GM19023 (cell line): ENCODE measurements around the gene ZNF624.
"Not testable (repeated sequence)": the region's sequence is repeated elsewhere in the genome, so short reads cannot be mapped to it uniquely, and the experiment has no call there.

Experiments used
- ATAC-seq: cut with Tn5 transposase; IDR thresholded peaks from one replicate; pipeline ENCODE4 v1.9.1; 2021; ENCODE audit warnings: mild to moderate bottlenecking, moderate library complexity; ENCODE audit not compliant: unreplicated experiment

ZNF624 gene

DNA sequence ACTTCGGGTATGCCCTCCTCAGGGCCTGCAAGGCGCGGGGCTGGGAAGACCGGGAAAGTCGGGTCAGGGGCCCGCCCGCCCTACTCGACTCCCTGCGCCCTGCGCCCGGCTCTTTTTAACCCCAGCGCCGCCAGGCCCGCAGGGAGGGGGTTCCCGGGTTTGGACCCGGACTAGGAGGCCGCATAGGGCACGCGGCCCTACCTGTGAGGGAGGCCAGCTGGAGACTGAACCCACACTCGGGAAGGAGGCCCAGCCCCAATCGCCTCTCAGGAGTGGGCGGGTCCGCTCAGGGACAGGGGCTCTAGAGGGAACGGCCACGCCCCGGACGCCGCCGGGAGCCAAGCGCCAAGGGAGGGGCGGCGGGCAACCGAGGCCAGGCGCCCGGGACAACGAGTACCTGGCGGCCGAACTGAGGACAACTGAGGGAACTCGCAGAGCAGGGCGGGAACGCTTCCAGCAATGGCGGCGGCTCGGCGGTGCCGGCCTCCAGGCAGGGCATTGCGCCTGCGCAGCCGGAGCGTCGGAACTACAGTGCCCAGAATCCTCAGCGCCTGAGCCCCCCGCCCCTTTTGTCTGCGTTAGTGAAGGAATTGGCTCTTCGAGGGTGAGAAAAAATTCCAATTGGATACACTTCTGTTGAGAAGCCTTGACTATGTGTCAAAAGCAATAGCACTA is at the start of gene ZNF624:
Gene ZNF624 (minus strand): TSS at position 484 of the 675 bp plus-strand sequence.
- peak; percentile 92 for ATAC-seq

DNA sequence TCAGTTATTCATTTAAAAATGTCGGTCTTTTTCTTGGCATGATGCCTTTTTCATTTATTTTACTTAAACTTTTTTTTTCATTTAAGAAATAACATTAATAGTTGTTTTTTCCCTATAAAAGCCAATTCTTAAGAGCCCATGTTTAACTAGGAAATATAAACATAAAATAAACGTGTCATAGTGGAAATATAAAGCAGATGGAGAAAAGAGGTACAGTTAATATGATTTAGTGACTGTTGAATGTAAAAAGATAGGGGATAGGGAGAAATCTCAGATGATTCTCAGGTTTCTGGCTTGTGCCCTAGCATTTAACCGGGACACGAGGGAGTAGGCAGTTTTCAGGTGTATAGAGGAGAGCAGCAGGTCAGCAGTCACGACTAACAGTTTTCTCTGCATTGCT is 44.0 kb upstream of the ZNF624 start:
- ATAC-seq: not testable (repeated sequence)

DNA sequence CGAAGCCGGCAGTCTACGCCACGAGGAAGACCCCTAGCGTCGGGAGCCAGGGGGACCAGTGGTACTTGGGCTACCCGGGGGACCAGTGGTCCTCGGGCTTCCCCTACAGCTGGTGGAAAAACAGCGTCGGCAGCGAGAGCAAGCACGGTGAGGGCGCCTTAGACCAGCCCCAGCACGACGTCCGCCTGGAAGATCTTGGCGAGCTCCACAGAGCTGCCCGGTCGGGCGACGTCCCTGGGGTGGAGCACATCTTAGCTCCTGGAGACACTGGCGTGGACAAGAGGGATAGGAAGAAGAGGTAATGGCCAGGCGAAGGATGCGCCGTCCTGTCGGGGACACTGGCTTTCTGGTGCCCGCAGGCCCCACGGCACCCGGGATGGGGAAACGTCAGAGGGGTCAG is 36.8 kb upstream of the ZNF624 start:
- not testable (repeated sequence) for ATAC-seq

DNA sequence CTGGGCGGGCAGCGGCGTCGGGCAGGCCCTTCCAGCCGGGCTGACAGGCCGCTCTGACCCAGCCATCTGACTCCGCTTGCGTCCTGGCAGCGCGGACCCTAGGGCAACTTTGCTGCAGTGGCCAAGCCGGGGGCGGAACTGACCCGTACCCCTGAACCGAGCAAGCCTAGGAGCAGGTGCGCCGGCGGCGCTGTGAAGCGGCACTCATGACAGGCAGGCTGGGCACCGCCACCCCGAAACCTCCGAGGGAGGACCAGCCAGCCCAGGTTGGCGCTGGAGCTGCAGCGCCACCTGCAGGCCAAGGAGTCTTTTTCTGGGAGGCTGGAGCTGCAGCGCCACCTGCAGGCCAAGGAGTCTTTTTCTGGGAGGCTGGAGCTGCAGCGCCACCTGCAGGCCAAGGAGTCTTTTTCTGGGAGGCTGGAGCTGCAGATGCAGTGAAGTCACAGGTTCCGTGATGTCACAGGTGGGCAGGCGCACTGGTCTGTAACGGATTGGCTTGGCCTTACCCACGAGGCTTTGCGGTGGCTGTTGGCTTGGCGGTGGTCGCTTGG is 36.2 kb upstream of the ZNF624 start, which contains the start of gene CCDC144A:
Gene CCDC144A (plus strand): TSS at position 511 of the 551 bp plus-strand sequence. CDS start 160 bp downstream, outside the sequence.
- not testable (repeated sequence) for ATAC-seq

GRCh38 chr17:16687151-16687550 is 33.5 kb upstream of the ZNF624 start:
- not testable (repeated sequence) for ATAC-seq

GRCh38 chr17:16686019-16686418 is 32.4 kb upstream of the ZNF624 start:
- not testable (repeated sequence) for ATAC-seq

DNA sequence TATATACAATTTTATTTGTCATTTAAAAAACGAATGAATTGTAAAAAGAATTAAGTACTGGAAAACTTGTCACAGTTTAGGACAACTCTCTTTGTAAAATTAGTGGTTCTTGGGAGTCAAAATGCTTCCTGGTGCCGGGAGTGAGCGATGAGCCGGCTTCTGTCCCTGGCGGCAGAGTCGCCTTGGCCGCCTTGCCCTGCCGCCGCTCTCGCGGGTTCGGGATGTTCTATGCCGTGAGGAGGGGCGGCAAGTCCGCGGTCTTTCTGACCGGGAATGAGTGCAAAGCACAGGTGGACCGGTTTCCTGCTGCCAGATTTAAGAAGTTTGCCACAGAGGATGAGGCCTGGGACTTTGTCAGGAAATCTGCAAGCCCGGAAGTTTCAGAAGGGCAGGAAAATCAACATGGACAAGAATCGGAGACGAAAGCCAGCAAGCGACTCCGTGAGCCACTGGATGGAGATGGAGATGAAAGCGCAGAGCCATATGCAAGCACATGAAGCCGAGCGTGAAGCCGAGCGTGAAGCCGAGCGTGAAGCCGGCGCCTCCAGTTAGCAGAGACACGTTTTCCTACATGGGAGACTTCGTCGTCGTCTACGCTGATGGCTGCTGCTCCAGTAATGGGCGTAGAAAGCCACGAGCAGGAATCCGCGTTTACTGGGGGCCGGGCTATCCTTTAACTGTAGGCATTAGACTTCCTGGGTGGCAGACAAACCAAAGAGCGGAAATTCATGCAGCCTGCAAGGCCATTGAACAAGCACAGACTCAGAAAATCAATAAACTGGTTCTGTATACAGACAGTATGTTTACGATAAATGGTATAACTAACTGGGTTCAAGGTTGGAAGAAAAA is 29.9 kb upstream of the ZNF624 start:
- ATAC-seq: not testable (repeated sequence)

DNA sequence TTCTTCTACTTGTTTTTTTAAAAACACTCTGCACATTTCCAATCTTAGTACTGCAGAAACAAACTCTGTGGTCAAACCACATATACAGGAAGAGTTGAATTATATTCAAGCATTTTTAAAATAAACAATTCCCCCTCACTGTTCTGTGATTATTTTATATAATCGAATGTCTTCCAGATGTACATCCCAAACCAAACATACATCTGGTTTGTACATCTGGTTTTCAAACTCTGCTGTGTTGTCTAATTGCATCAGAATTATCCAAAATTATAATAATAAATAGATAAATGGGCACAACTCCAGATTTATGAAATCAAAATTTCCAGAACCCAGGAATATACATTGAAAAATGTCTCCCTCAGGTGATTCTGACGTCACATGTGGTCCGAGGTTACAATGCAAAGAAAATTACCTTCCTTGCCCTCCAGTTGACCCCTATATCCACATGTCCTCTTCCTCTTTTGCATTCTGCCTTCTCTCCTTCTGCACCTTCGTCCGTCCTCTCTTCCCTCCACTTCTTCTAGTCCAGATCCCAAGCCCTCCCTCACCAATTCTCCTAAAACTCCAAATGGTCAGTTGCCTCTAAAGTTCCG is 23.1 kb upstream of the ZNF624 start:
- no peak for ATAC-seq

DNA sequence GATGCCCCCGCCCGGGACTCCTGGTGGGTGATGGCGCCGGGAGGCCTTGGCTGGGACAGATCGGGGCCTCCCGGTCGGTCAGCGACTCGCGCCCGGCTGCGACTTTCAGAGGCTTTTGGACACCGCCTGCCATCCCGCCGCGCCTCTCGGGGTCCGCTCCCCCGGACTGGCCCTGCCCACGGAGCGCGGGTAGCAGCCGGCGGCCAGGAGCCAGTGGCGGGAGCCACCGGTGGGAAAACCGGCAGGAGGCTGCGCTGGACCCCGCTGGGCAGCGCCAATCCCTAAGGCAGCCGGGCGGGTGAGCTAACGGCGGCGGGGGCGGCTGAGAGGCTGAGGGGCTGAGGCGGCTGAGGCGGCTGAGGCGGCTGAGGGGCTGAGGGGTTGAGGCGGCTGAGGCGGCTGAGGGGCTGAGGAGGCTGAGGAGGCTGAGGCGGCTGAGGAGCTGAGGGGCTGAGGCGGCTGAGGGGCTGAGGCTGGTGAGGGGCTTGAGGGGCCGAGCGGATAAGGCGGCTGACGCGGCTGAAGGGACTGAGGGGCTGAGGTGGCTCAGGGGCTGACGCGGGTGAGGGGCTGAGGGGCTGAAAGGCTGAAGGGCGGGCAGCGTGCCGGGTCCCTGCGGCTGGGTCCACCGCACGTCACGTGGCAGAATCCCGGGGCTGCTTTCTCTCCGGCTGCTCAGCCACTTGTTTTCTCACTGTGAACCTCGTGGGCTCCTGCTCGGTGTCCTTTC is 13.4 kb upstream of the ZNF624 start:
- ATAC-seq: not testable (repeated sequence)

- ATAC-seq: not testable (repeated sequence)
Measured at GRCh38 chr17:16666553-16666906, 12.9 kb upstream of the ZNF624 start.

DNA sequence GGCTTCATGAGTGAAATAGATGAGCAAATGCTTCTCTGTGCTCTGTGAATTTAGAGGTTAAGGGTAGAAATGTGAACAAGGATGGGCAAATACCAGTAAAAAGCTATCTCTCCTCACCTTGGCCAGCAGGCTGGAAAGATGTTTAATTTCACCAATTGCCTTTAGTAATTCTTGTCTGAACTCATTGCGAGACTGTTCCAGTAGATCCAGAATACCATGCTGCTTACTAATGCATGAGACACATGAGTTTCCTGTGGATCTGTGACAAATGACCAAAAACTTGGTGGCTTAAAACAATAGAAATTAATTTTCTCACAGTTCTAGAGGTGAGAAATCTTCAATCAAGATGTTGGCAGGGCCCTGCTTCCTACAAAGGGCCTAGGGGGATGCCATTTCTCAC is 9.3 kb upstream of the ZNF624 start:
- no peak for ATAC-seq

GRCh38 chr17:16661217-16661616 is 7.6 kb upstream of the ZNF624 start:
- no peak for ATAC-seq

GRCh38 chr17:16652847-16653366 is 743 bp downstream of the ZNF624 start:
- no peak for ATAC-seq

- ATAC-seq: no peak
Measured at GRCh38 chr17:16652252-16652651, 1.4 kb downstream of the ZNF624 start.

DNA sequence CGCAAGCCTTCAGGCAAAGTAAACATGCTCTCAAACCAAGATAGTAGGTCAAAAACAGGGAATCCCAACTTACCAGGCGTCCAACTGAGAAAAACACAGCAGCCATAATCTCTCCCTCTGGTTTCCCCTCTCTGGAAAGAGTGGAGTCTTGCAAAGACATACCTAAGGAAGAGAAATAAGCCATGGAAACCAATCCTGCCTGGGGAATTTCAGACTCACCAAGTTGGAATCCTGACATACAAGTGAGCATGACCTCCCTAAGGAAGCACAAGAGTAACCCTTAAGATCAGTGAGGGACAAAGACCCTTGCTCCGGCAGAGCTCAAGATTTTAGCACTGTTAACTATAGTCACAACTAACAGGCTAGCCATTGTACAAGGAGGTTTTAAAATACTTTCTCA is 4.1 kb downstream of the ZNF624 start:
- no peak for ATAC-seq

- no peak for ATAC-seq
Measured at GRCh38 chr17:16639438-16639837, 14.2 kb downstream of the ZNF624 start.

DNA sequence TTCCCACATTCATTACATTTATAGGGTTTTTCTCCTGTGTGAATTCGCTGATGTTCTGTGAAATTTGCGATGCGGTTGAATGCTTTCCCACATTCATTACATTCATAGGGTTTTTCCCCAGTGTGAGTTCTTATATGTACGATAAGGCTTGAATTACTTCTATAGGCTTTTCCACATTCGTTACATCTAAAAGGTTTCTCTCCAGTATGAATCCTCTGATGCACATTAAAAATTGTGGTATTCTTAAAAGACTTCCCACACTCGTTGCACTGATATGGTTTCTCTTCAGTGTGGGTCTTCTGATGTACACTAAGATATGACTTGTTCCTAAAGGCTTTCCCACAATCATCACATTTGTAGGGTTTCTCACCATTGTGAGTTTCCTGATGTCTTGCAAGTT is 30.4 kb downstream of the ZNF624 start:
- ATAC-seq: no peak

GRCh38 chr17:16622540-16623277 is 30.9 kb downstream of the ZNF624 start:
- ATAC-seq: no peak

- no peak for ATAC-seq
Measured at GRCh38 chr17:16617481-16618060, 36.1 kb downstream of the ZNF624 start.
